ENCODE results near the gene HGF. TPM values are rescaled to one million over a fixed set of nuclear protein-coding genes. Genes with fewer than 3 reads are reported as not detected.

HGF gene
- total RNA-seq, 1 donor from 2014 or later: 0.54 TPM

GRCh38 chr7:81776948-81777630, 7.2 kb upstream of the HGF start:
- intact Hi-C loops (cut with micrococcal nuclease): no loop called here

DNA sequence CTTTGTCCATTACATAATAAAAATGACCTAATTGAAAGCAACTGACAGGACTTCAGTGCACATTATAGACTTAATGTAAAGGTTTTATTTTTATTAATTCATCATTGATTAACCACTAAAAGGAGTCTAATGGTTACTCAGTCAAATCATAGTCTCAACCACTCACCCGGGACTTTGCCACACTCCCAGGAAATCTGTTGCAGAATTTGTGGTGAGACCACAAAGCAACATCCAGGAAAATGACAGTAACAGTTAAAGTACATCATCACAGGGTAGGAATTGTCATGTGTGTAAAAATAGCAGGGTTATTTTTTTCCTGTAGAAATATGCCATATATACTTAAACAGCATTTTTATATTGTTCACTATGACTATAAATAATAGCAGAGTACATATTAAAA, 6.3 kb upstream of the HGF start:
- intact Hi-C loops (cut with micrococcal nuclease): no loop called here

DNA sequence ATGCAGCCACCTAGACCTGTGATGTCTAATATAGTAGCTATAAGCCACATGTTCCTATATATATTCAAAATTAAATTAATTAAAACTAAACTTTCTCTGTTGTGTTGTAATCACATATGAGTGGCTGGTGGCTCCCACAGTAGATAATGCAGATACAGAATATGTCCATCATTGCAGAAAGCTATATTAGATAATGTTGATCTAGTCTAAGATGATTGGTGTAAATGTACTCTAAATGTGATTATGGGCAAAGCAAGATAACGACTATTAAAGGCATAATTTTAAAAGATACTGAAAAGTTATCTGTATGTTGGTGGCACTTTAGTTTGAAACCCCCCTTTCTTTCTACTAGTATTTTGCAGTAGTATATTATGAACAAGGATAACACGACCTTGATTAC, 5.7 kb upstream of the HGF start:
- intact Hi-C loops (cut with micrococcal nuclease): no loop called here

DNA sequence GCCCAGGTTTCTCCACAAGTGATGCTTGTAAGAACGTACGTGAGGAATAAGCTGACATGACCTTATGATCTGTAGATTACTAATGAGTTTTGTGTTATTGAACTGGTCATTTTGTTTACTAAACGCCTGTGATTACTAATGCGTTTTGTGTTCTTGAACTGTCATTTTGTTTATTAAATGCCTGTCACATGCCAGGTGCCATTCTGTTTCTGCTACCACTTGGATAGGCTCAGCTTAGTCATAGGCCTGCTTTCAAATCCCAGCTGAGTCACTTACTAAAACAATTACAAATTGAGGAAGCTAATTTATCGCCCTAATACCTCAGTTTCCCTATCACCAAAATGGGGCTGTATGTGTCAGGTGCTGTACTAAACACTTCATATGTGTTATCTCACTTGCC, 4.7 kb upstream of the HGF start:
- intact Hi-C loops (cut with micrococcal nuclease): no loop called here

DNA sequence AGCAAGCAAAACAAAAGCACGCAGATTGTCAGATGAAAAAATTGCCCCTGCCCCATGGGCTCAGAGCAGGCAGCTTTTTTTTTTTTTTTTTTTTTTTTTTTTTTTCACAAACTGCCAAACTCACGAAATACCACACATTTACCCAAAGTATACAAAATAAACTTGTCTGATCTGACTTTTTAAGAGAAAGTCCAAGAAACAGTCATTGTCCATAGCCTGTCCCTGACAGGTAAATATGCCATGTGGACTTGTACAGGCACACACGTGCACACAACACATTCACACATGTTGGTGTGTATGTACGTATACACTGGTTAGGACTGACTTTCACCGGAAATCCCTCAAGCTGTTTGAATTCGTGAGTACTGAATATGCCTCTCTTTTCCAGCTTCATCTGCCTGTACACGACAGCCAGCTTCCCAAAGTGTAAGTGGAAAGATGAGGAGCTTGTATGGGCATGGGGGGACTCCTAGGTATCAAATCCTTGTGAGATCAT, 929 bp upstream of the HGF start:
- intact Hi-C loops (cut with micrococcal nuclease): no loop called here

GRCh38 chr7:81768951-81769778, 682 bp downstream of the HGF start:
- intact Hi-C loops (cut with micrococcal nuclease): no loop called here

DNA sequence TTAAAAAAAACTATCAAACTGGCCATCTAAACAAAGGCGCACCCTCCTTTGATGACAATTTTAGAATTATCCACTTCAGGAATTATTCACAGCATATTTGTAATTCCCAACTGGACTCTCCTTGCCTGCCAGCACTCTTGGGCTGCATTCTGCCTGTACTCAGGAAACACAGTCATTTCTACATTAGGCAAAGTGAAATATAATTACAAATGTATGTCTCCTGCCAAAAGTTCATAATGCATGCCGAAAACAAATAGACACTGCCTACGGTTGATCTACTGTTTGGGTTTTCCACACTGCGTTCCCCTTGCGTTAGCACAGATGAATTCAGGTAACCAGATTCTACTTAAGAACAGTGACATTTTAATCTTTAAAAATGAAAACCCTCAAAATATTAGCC, 1.9 kb downstream of the HGF start:
- intact Hi-C loops (cut with micrococcal nuclease): no loop called here

DNA sequence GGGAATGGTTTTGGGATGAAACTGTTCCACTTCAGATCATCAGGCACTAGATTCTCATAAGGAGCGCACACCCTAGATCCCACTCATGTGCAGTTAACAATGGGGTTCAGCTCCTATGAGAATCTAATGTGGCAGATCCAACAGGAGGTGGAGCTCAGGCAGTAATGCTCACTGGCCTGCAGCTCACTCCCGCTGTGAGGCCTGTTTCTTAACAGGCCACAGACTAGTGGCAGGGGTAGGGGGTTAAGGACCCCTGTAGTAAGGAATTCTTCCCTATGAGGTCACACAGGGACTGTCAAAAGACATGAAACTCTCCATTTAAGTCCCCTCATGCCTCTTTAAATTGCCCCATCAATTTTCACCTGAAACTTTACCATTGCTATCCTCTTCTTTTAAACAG, 8.0 kb downstream of the HGF start:
- intact Hi-C loops (cut with micrococcal nuclease): no loop called here

- intact Hi-C loops (cut with micrococcal nuclease): no loop called here
Observed at GRCh38 chr7:81761031-81761430, 8.8 kb downstream of the HGF start.

- intact Hi-C loops (cut with micrococcal nuclease): no loop called here
Observed at GRCh38 chr7:81754918-81755696, 14.7 kb downstream of the HGF start.

DNA sequence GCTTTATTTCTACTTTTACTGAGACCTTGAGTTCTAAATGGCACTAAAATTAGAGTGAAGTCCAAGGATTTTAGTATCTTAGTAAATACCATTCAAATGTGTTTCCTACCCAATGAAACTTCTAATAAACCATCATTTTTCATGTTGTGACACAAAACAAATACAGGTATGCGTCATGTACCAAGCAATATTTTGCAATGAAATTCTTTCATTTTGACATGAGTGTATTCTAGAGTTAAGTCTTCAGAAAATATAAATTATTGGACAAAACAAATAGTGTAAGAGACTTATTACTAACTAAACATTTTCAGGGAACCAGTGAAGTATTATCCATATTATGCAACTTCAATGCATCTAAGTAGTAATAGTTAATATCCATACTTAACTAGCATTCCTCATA, 16.5 kb downstream of the HGF start:
- intact Hi-C loops (cut with micrococcal nuclease): no loop called here

DNA sequence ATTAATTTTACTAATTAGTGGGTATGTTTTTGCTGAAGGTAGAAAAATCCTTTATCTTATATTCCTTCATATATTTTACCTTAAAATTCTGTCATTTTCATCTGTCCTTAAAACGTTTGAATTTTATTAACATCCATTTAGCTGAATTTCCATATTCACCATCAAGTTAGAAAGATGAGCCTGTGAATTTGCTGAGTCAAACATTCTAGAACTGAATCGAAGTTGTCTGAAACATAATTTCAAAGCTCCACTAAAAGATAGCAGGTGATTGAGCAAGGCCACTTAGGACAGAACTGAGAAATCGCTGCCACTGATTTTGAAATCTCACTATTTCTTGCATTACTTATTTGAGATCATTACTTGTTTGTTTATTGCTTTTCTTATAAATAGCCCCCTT, 17.5 kb downstream of the HGF start:
- intact Hi-C loops (cut with micrococcal nuclease): no loop called here

GRCh38 chr7:81751619-81752317, 18.1 kb downstream of the HGF start:
- intact Hi-C loops (cut with micrococcal nuclease): no loop called here

DNA sequence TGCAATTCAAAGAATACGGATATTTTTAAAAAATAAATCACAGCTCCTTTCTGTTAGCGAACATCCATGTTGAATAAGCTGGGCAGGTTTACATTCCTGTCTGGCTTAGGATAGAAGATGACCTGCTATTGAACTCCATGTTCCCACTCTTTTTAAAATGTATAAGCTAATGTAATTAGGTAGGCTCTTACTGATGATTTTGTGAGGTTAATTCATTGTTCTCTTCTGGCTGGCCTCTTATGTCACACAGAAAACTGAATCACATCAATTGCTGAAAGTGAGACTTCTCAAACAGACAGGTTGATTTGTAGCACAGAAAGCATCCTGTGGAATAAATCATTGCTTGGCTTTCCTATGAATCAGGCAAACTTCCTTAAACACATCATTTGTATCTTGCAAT, 24.2 kb downstream of the HGF start:
- intact Hi-C loops (cut with micrococcal nuclease): no loop called here

DNA sequence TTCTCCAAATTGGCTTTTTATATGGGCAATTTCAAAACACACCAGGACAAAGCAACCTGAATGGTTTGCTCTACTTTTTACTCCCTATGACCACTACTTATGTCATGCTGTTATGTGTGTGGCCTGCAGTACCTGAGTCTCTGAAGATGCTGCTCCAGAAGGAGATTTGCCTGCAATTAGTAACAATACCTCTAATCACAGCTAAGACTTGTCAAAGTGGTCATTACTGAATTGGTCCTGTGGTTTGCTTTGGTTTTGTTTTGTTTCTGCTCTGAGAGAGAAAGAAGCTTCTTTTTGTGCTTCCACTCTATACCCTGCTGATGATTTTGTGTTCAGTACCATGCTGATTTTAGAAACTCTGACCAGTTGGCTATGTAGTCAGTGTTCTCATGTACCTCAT, 25.5 kb downstream of the HGF start:
- intact Hi-C loops (cut with micrococcal nuclease): no loop called here

GRCh38 chr7:81743665-81744064, 26.2 kb downstream of the HGF start:
- intact Hi-C loops (cut with micrococcal nuclease): no loop called here

GRCh38 chr7:81743201-81743600, 26.6 kb downstream of the HGF start:
- intact Hi-C loops (cut with micrococcal nuclease): no loop called here

DNA sequence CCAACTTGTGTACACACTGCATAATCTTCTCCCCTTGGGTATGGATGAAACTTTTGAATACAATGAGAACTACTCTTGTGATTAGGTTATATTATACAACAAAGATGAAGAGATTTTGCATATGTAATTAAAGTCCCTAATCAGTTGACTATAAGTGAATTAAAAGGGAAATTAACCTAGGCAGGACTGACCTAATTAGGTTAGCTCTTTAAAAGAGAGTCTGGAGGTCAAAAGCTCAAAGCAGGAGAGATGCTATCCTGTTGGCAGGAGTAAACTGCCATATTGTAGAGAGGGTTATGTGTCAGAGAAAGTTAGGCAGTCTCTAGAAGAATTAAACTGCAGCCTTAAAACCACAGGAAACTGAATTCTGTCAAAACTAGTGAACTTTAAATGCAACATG, 29.4 kb downstream of the HGF start:
- intact Hi-C loops (cut with micrococcal nuclease): no loop called here

- intact Hi-C loops (cut with micrococcal nuclease): no loop called here
Observed at GRCh38 chr7:81736091-81736490, 33.8 kb downstream of the HGF start.

- intact Hi-C loops (cut with micrococcal nuclease): no loop called here
Observed at GRCh38 chr7:81725812-81726127, 44.1 kb downstream of the HGF start.

DNA sequence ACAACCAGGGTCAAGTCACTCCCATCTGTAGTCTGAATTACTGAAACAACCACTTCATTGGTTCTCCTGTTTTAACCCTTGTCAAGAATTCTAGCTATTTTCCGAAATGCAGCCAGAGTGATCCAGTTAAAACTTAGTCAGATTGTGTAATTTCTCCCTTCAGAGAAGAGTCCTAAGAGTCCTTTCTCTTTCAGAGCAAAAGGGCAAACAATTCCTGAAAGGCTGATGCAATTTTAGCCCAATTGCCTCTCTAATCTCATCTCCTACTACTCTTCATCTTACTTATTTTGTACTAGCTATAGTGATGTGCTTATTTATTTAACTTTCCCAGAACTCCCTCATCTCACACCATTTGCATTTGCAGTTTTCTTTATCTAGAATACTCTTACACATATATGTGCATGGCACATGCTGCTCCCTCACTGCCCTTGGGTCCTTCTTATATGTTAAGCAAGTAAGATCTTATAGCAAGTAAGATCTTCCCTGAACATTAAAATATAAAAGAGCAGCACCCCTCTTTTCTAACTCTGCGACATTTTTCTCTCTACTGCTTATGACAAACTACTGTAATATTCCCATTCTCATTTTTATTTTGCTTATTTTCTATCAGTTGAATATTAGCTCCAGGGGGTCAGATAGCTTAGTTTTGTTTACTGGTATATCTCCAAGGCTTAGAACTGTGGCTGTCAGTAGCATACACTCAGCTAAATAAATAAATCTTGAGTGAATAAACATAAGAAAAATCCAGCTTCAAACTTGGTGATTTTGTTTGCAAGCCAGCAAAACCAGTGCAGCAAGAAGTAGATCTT, 44.6 kb downstream of the HGF start:
- intact Hi-C loops (cut with micrococcal nuclease): no loop called here

All from T-helper 1 cell treated with Interleukin-12 subunit alpha and Interleukin-12 subunit beta and Interleukin-4 antibody, amounts not matched to agents 30 ng/mL and 1 ng/mL, for 36 hours (primary cell).